Dedifferentiated amniotic fluid mesenchymal stem cell (primary cell): ENCODE measurements around the gene AIM2.
A peak's percentile ranks its signal among the peaks of the same experiment; 100 is the strongest.
"Not testable (repeated sequence)": the region's sequence is repeated elsewhere in the genome, so short reads cannot be mapped to it uniquely, and the experiment has no call there.

Experiments
- DNase-seq: peaks from one replicate; pipeline ENCODE4 v3.0.0-alpha.2; 2016; ENCODE audit errors: extremely low spot score

The AIM2 gene, protein sequence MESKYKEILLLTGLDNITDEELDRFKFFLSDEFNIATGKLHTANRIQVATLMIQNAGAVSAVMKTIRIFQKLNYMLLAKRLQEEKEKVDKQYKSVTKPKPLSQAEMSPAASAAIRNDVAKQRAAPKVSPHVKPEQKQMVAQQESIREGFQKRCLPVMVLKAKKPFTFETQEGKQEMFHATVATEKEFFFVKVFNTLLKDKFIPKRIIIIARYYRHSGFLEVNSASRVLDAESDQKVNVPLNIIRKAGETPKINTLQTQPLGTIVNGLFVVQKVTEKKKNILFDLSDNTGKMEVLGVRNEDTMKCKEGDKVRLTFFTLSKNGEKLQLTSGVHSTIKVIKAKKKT

DNA sequence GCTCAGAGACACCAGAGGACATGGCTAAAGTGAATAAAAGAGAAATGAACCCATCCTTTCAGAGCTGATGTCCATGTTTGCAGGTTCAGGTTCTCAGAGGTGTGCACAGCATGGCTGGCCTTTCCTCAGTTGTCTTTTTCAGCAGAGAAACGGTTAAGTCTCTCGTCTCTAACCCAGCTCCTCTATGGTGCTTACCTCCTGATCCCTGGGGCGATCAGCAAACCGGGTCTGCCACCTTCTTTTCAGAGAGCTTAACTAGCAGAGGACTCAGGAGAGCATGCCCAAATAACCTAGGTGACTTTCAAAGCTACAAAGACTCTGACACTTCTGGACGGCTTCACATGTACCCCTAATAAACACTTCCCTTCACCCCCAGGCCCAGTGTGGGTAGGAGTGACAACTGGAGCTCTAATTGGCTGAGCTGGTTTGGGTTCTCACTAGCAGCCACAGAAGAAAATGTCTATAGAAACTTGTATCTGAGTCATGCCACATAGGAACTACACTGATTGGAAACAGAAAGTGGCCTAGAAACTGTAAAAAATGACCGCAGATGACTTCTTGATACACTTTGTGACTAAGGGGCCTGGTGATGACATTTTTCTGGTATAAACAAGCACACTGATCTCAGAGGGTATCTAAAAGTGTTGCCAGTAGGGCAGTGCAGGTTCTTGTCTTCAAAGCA lies at the start of gene AIM2:
Gene AIM2, minus strand, starts transcription at position 329 of the 682 bp plus-strand sequence. CDS start 3,267 bp downstream, outside the sequence.
- DNase-seq, result no peak

- no peak for DNase-seq
Observed at GRCh38 chr1:159123587-159123986, 47.0 kb upstream of the AIM2 start.

GRCh38 chr1:159122005-159122621 lies 45.5 kb upstream of the AIM2 start:
- no peak for DNase-seq

GRCh38 chr1:159121526-159121925 lies 45.0 kb upstream of the AIM2 start:
- DNase-seq, result no peak

- no peak for DNase-seq
Observed at GRCh38 chr1:159120317-159120716, 43.8 kb upstream of the AIM2 start.

GRCh38 chr1:159113596-159114433 lies 37.2 kb upstream of the AIM2 start:
- no peak for DNase-seq

GRCh38 chr1:159103021-159103420 lies 26.5 kb upstream of the AIM2 start:
- DNase-seq, result not testable (repeated sequence)

DNA sequence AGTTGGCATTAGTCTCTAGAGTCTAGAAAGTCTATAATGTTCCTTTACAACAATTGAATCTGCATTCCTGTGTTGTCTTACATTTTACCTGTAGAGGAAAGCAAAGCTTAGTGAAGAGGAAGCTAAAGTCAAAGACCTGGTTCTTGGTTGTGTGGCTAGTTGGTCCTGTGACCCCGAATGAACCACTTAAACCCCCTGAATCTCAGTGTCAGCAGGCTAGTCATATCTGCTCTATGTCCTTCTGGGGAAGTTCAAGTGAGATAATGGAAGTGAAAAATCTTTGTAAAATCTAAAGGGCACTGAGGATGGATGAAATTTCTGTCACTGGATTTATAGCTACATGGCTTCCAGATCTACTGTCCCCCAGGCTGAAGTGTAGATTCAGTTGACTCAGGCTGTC lies 24.0 kb upstream of the AIM2 start:
- DNase-seq, result no peak

- DNase-seq, result no peak
Observed at GRCh38 chr1:159098596-159098995, 22.0 kb upstream of the AIM2 start.

DNA sequence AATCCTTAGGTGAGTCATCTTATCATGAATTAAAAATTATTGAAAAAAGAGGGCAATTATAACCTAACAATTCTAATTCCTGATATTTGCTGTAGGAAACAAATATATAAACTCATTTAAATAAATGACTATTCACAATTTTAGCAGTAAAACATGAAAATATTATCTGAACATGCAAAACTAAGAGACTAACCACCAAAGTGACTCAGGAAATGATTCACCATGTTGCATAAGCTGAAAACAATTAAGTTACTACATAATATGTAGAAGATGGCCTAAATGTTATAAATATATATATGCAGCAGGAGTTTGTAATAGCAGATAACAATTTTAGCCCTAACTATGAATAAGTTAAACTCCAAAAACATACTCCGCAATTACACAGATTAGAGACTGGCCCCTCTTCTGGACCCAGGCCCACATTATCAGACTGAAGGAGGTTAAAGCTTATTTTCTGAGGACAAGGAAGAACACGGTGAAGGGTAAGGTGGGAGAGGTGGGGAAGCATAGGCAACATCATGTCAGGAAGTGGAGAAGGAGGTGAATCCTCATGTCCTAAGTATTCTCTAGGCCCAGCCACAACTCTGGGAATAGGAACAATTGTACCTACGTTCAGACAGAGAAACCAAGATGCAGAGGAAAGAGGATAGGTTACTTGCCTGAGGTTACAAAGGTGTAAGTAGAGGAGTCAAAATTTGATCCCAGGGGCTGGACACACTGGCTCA lies 15.6 kb upstream of the AIM2 start:
- peak; percentile 63 for DNase-seq

DNA sequence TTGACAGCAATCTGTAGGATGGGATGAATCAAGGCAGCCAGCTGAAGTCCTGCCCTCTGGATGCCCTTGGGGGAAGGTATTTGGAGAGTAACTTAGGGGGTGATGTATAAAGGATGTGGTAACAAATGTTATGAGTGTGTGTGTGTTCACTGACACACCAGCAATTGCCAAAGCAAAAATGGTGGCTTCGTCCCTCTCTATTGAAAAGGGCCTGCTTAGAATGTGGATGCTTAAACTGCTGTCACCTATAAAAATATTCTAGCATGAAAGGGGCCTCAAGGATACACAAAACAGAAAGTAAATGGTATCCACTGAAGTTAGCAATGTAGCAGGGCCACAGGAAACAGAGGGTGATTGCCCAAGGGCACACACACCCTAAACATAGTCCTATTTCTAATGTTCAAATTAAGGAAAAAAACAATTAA lies 15.1 kb upstream of the AIM2 start:
- DNase-seq, result no peak

GRCh38 chr1:159091180-159091560 lies 14.6 kb upstream of the AIM2 start:
- no peak for DNase-seq

- no peak for DNase-seq
Observed at GRCh38 chr1:159090286-159091179, 14.0 kb upstream of the AIM2 start.

DNA sequence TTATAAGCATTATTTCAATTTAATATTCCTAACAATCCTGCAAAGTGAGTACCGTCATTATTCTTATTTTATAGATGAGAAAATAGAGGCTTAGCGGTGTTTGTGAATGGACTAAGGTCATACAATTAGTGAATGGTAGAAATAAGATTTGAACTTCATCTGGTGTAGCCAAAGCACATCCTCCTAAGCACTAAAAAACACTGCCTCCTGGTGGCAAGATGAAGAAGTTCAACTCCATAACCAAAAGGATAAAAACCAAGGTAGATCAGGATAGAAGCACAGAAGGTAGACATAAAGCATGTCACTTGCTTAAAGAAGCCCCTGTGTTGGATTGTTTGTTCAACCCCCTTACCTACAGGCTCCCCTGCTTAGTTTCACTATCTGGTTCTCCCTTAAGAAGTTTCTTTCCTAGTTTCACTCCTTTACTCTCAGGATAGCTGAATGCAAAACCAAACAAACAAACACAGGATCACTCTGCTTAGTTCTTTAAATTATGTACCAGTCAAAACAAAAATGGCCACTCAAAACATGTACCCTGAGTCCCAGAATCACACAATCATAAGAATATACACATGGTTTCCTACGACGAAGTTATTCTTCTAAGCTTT lies 12.7 kb upstream of the AIM2 start:
- no peak for DNase-seq

DNA sequence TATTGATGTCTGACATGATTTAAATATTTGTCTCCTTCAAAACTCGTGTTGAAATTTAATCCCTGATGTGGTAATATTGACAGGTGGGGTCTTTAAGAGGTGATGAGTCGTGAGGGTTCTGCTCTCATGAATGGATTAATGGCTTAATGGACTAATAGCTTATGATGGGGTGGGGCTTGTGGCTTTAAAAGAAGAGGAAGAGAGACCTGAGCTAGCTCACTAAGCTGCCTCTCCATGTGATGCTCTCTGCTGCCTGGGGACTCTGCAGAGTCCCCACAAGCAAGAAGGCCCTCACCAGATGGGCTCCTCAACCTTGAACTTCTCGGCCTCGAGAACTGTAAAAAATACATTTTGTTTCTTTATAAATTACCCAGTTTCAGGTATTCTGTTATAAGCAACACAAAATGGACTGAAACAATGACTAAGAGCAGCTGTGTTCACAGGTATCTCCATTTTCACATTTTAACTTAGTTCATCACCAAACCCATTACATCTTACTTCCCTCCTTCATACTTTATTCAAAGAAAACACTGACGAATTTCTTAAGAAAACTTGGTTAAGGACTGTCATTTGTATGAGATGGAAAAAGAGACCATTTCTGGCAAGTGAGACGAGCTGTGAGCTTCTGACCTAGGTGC lies 12.1 kb upstream of the AIM2 start:
- no peak for DNase-seq

- peak; percentile 65 for DNase-seq
Observed at GRCh38 chr1:159088050-159088449, 11.5 kb upstream of the AIM2 start.

- no peak for DNase-seq
Observed at GRCh38 chr1:159084867-159085266, 8.3 kb upstream of the AIM2 start.

DNA sequence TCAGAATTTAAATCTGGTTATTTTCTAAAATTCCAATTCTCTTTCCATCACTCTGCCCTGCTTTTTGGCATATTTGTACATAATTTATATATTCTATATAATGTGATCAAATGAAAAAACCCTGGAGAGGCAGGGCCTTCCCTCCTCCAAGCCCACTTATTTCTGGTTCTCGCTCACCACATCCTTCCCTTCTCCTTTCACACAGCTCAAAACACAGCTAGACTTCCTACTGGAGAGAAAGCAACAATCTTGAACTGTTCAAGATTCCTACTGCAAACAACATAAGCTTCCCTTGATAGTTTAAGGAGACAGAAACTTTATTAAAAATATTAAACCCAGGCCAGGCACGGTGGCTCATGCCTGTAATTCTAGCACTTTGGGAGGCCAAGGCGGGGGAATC lies 7.6 kb upstream of the AIM2 start:
- DNase-seq, result no peak

DNA sequence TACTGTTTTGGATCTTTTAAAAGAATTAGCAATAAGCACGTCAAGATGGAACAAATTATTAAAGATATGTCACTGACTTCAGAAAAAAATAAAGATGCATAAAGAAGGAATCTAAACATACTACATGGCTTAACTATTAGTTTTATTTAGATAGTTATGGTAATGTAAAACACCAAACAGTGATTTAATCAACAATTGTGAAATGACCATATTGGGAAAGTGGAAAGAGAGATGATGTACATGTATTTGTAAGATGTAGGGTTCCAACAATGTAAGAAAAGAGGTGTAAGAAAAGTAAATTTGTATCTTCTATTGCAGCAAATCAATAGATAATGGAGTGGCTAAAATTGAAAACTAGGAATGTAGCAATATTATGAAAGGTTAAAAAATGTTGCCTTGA lies 6.4 kb upstream of the AIM2 start:
- DNase-seq, result no peak
